ENCODE measurements around the gene OCRL. TPM values are rescaled to one million over a fixed set of nuclear protein-coding genes. Genes with fewer than 3 reads are reported as not detected.

Gene OCRL
- total and polyA plus RNA-seq, 2 of the 13 experiments (the other 11 are each of a cell fraction or from before 2014, with no cell fraction given): 13.4 to 32.0 TPM

GRCh38 chrX:129638917-129639316, 98.9 kb downstream of the OCRL start:
- Histone ChIP-seq H3K9ac (ENCODE audit: insufficient read depth, low read depth, low read length) (no peak overlapping the region), H3K79me2 (ENCODE audit: insufficient read depth, low read length) (no peaks in the 10 kb centered on the region), H3K27ac (ENCODE audit: extremely low read length, insufficient read depth, low read length) (no peak overlapping the region), H3K4me3 (replicated peaks in 1 of 3; ENCODE audit: insufficient read depth in 1 of 3, low read depth in 2 of 3, low read length in 3 of 3) (no peak overlapping the region), H3K9me3 (ENCODE audit: low read length) (no peaks in the 10 kb centered on the region), H2AFZ (ENCODE audit: low read length) (no peak overlapping the region), H3K4me2 (ENCODE audit: low read depth, low read length) (no peak overlapping the region), H3K36me3 (replicated peaks in 1 of 2; ENCODE audit: control insufficient read depth in 1 of 2, insufficient read depth in 2 of 2, low read length in 2 of 2) (no peaks in the 10 kb centered on the region), H3K27me3 (ENCODE audit: control insufficient read depth in 1 of 2, insufficient read depth in 2 of 2, low read length in 2 of 2) (no peaks in the 10 kb centered on the region; a peak in 1 of 5 replicates), H3K4me1 (ENCODE audit: insufficient read depth, low read length) (peaks cover 17% of the 10 kb centered on the region), H4K20me1 (ENCODE audit: insufficient read depth, low read length) (no peaks in the 10 kb centered on the region)
- DNase-seq (ENCODE audit: low spot score) (no peak), ATAC-seq (no peak), FAIRE-seq (no peak)
- intact Hi-C loops (cut with micrococcal nuclease; ENCODE audit: unreplicated experiment) (no loop called here), in situ Hi-C loops (cut with HindIII; ENCODE audit: extremely low pct_ligation_motif_present, low pct_unique_long_range_greater_than_20kb) (loop anchor here (10.0 kb wide), 1 partner anchor 86 kb away; no protein-coding TSS in a partner anchor)
- no TSS peak for BruUV-seq (replicated peaks)
- TF ChIP-seq DPF2 (CRISPR knock-in tag; IDR thresholded peaks at IDR 0.05; ENCODE audit: borderline replicate concordance, low read depth): no peak
- TF ChIP-seq ATF4 (CRISPR knock-in tag; IDR thresholded peaks at IDR 0.05): no peak
- CTCF ChIA-PET (ENCODE audit: low intra/inter-chr PET ratio, low total read pairs): interaction anchor here (3.5 kb wide), 1 partner anchor 87 kb away, joined by 27 read pairs; no protein-coding TSS in a partner anchor
- 61% methylated on average over 3 of the region's 8 CpGs for WGBS (ENCODE audit: low lambda C conversion rate)
- POLR2A ChIA-PET: no interaction called here

GRCh38 chrX:129640737-129641136, 100.7 kb downstream of the OCRL start:
- in situ Hi-C loops (cut with HindIII; ENCODE audit: extremely low pct_ligation_motif_present, low pct_unique_long_range_greater_than_20kb): no loop called here
- FAIRE-seq: no peak
- CTCF ChIA-PET (ENCODE audit: low intra/inter-chr PET ratio, low total read pairs): no interaction called here

More at GRCh38 chrX:129640737-129641136, 100.7 kb downstream of the OCRL start:
- H3K27me3 ChIP-seq (ENCODE audit: control insufficient read depth in 1 of 2, insufficient read depth in 2 of 2, low read length in 2 of 2): no peaks in the 10 kb centered on the region; a peak in 1 of 5 replicates
- DNase-seq (ENCODE audit: low spot score) (no peak), ATAC-seq (no peak)
- no peaks in the 10 kb centered on the region for H3K79me2 ChIP-seq (ENCODE audit: insufficient read depth, low read length)
- H3K9ac ChIP-seq (ENCODE audit: insufficient read depth, low read depth, low read length): no peak overlapping the region
- H3K4me2 ChIP-seq (ENCODE audit: low read depth, low read length): no peak overlapping the region
- no peak overlapping the region for H2AFZ ChIP-seq (ENCODE audit: low read length)
- WGBS (ENCODE audit: low lambda C conversion rate): no CpG with 5 or more reads among the region's 1 CpG
- TF ChIP-seq RNF219 (CRISPR knock-in tag; IDR thresholded peaks at IDR 0.05): no peak
- TF ChIP-seq CEBPZ (IDR thresholded peaks at IDR 0.05; ENCODE audit: low read length): no peak
- no peak for TF ChIP-seq ZNF335 (CRISPR knock-in tag; IDR thresholded peaks at IDR 0.05)
- TF ChIP-seq KLF11 (CRISPR knock-in tag; IDR thresholded peaks at IDR 0.05): no peak
- TF ChIP-seq EP300 (IDR thresholded peaks at IDR 0.05; ENCODE audit: low read depth in 2 of 2, low read length in 2 of 2): no peak
- no peak for TF ChIP-seq EP300 (CRISPR knock-in tag; IDR thresholded peaks at IDR 0.05; ENCODE audit: borderline replicate concordance)
- TF ChIP-seq TFDP2 (CRISPR knock-in tag; IDR thresholded peaks at IDR 0.05): no peak
- TF ChIP-seq SMYD3 (CRISPR knock-in tag; IDR thresholded peaks at IDR 0.05): no peak
- H3K4me3 ChIP-seq (replicated peaks in 1 of 3; ENCODE audit: insufficient read depth in 1 of 3, low read depth in 2 of 3, low read length in 3 of 3): no peak overlapping the region
- H3K36me3 ChIP-seq (replicated peaks in 1 of 2; ENCODE audit: control insufficient read depth in 1 of 2, insufficient read depth in 2 of 2, low read length in 2 of 2): no peaks in the 10 kb centered on the region
- BruUV-seq (replicated peaks): no TSS peak
- POLR2A ChIA-PET: no interaction called here
- peaks cover 17% of the 10 kb centered on the region for H3K4me1 ChIP-seq (ENCODE audit: insufficient read depth, low read length)
- H3K9me3 ChIP-seq (ENCODE audit: low read length): no peaks in the 10 kb centered on the region
- H4K20me1 ChIP-seq (ENCODE audit: insufficient read depth, low read length): no peaks in the 10 kb centered on the region
- intact Hi-C loops (cut with micrococcal nuclease; ENCODE audit: unreplicated experiment): no loop called here
- no peak overlapping the region for H3K27ac ChIP-seq (ENCODE audit: extremely low read length, insufficient read depth, low read length)

Measured in HepG2 (cell line).